GM12891 (cell line): Measurements from ENCODE around the gene RNASE7.

ENCODE experiments used
- DNase-seq: peaks from one replicate; pipeline ENCODE4 v3.0.0; 2011; ENCODE audit warnings: low spot score; ENCODE audit not compliant: insufficient read length
- FAIRE-seq: peaks from 2 replicates; lab custom pipeline; 2011; peaks lifted over from hg19 to GRCh38; lab: Jason Lieb, UNC
- PAX5 ChIP-seq: IDR thresholded peaks from 2 replicates; pipeline ENCODE4 v1.6.1; 2011; ENCODE audit warnings: low read length, moderate library complexity, mild to moderate bottlenecking; ENCODE audit not compliant: insufficient read depth, severe bottlenecking
- POLR2A ChIP-seq: IDR thresholded peaks from 2 replicates; pipeline ENCODE4 v1.6.1; 2011; ENCODE audit warnings: low read depth, low read length, control low read depth
- POLR2AphosphoS5 ChIP-seq: IDR thresholded peaks from 2 replicates; pipeline ENCODE4 v1.6.1; 2011; ENCODE audit warnings: low read depth, low read length, control low read depth
- POU2F2 ChIP-seq: IDR thresholded peaks from 2 replicates; pipeline ENCODE4 v1.6.1; 2011; ENCODE audit warnings: low read depth, mild to moderate bottlenecking, control low read depth, low read length, moderate library complexity
- SPI1 ChIP-seq: IDR thresholded peaks from 2 replicates; pipeline ENCODE4 v1.6.1; 2011; ENCODE audit warnings: low read depth, low read length, control low read depth
- TAF1 ChIP-seq: IDR thresholded peaks from 2 replicates; pipeline ENCODE4 v1.6.1; 2011; ENCODE audit warnings: low read depth, low read length, control low read depth

Gene RNASE7

DNA sequence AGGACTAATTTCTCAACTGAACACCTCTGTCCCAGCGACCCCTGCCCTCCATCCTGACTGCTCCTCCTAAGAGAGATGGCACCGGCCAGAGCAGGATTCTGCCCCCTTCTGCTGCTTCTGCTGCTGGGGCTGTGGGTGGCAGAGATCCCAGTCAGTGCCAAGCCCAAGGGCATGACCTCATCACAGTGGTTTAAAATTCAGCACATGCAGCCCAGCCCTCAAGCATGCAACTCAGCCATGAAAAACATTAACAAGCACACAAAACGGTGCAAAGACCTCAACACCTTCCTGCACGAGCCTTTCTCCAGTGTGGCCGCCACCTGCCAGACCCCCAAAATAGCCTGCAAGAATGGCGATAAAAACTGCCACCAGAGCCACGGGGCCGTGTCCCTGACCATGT is 756 bp downstream of the RNASE7 start:
- no peak for TF ChIP-seq POLR2A
- no peak for TF ChIP-seq POU2F2
- TF ChIP-seq SPI1, result no peak
- no peak for TF ChIP-seq PAX5
- no peak for TF ChIP-seq TAF1
- TF ChIP-seq POLR2AphosphoS5, result no peak
- no peak for DNase-seq
- FAIRE-seq, result no peak

DNA sequence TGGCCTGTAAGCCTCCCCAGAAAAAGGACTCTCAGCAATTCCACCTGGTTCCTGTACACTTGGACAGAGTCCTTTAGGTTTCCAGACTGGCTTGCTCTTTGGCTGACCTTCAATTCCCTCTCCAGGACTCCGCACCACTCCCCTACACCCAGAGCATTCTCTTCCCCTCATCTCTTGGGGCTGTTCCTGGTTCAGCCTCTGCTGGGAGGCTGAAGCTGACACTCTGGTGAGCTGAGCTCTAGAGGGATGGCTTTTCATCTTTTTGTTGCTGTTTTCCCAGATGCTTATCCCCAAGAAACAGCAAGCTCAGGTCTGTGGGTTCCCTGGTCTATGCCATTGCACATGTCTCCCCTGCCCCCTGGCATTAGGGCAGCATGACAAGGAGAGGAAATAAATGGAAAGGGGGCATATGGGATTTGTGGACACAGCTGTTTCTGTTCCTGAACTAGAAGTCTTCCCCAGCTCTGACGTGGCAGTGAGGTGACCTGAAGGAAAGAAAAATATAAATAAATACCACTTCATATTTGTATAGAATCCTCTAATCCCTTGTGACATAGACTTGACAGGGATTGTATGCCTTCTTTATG is 1.3 kb downstream of the RNASE7 start:
- FAIRE-seq, result no peak
- TF ChIP-seq PAX5 (no peak), TAF1 (no peak), POLR2A (no peak)

DNA sequence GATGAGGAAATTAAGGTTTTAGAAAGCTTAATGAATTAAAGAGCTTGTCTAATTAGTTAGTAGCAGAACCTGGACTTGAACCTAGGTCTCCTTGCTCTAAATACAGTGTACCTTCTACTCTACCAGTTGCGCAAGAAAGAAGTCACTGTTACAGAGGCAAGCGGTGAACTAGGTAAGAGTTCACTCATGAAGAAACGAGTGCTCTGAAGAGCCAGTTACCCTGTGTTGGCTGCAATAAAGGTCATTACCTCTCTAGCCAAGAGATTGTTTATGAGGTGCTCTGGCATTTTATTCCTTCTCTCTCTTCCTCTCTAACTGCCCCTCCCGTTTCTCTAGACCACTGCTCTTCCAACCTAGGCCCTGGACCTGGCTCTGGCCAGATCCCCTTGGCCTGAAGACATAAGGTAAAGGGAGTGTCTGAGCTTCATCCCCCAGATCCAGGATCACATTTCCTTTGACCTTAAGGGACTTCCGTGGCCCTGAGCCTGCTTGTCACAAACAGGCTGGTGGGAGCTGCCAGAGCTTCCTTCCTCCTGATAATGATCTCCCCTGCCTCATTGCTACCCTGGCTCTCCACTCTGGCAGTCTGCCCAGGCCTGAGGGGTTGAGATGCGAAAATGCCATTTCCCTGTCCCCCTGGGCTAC is 1.9 kb downstream of the RNASE7 start:
- TF ChIP-seq PAX5 (no peak), POLR2A (no peak), POLR2AphosphoS5 (no peak), SPI1 (no peak)
- DNase-seq (no peak), FAIRE-seq (no peak)

More for the DNA sequence above, 1.3 kb downstream of the RNASE7 start:
- DNase-seq, result no peak

GRCh38 chr14:21047378-21047781 is 5.2 kb downstream of the RNASE7 start:
- no peak for TF ChIP-seq TAF1
- FAIRE-seq, result no peak
- DNase-seq, result no peak

DNA sequence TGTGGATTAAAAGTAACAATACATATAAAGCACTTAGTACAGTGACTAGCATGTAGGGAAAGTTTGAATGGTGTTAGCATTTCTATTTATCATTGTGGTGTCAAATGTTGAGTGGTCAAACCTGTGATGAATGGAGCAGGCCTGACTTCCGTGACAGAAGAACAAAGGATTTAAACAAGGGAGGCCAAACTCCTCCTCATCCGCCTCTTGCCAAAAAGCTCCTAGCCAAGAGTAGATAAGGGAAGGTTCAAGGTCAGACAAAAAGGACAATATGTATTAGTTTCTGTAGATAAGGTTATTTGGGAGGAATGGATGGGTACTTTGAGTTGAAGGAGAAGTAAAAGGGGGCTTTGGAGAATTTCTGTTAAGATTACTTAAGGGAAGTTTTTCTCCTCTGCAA is 6.5 kb downstream of the RNASE7 start:
- no peak for DNase-seq
- no peak for FAIRE-seq
- TF ChIP-seq PAX5 (no peak), SPI1 (no peak), TAF1 (no peak), POLR2AphosphoS5 (no peak), POLR2A (no peak), POU2F2 (no peak)

DNA sequence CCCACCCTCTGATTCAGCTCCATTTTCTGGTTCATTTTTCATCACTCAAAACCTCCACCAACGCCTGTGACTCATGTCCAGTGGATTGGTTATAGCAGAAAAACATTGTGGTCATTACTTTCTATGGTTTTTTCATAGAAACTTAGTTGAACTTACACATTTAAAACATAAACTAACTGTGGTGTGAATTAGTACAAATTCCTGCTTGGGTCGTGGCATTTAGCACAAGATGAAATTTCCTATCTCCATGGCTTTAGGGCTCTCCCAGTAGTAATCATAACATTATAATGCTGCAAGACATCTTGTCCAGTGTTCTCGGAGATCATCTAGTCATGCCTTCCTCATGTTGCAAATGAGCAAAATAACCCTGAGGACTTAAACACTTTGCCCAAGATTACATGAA is 7.1 kb downstream of the RNASE7 start:
- TF ChIP-seq POLR2A (no peak), TAF1 (no peak), PAX5 (no peak), POLR2AphosphoS5 (no peak), POU2F2 (no peak)
- FAIRE-seq (no peak), DNase-seq (no peak)

DNA sequence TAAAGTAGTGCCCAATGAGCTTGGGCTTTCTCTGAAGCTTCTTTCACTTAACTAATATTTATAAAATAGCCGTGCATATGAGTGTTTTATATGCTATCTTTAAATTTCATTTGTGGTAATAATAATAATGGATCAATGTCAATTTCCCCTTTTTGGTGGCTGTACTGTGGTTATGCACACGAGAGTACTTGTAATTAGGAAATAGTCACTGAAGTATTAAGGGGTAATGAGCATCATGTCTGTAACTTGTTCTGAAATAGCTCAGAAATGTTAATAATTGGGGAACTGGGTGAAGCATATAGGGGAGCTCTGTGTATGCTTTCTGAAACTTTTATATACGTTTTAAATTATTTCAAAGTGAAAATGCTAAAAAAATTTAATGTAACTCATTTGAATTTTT is 8.4 kb downstream of the RNASE7 start:
- FAIRE-seq, result no peak
- no peak for TF ChIP-seq PAX5
- TF ChIP-seq POLR2AphosphoS5, result no peak
- TF ChIP-seq SPI1, result no peak
- no peak for TF ChIP-seq TAF1
- no peak for TF ChIP-seq POLR2A
- no peak for TF ChIP-seq POU2F2
- no peak for DNase-seq

DNA sequence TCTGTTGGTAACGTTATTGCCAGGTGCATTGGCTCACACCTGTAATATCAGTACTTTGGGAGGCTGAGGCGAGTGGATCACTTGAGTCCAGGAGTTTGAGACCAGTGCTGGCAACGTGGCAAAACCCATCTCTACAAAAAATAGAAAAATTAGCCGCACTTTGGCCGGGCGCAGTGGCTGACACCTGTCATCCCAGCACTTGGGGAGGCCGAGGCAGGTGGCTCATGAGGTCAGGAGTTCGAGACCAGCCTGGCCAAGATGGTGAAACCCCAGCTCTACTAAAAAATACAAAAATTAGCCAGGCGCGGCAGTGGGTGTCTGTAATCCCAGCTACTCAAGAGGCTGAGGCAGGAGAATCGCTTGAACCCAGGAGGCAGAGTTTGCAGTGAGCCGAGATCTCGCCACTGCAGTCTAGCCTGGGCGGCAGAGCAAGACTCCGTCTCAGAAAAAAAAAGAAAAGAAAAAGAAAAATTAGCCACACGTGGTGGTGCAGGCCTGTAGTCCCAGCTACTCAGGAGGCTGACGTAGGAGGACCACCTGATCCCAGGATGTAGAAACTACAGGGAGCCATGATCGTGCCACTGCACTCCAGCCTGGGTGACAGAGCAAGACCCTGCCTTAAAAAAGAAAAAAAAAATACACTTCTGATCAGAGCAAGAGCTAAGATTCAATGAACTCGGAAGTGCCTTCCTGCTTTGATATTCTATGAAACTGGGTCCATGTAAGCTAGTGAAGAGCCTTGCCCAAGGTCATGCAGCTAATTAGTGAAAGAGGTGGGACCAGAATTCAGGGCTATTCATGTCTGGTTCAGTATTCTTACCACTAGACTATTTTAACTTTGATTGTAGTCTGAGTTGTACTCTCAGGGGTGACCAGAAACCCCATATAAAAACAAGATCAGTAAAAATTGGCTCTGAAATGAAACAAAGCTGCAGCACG is 11.3 kb downstream of the RNASE7 start:
- DNase-seq, result no peak
- FAIRE-seq, result no peak
- TF ChIP-seq SPI1 (no peak), TAF1 (no peak), POU2F2 (no peak), POLR2A (no peak), PAX5 (no peak), POLR2AphosphoS5 (no peak)

- FAIRE-seq (peak; percentile 26), DNase-seq (no peak)
- no peak for TF ChIP-seq TAF1
- no peak for TF ChIP-seq SPI1
- TF ChIP-seq POU2F2, result no peak
- TF ChIP-seq POLR2AphosphoS5, result no peak
- no peak for TF ChIP-seq PAX5
- no peak for TF ChIP-seq POLR2A
Measured at GRCh38 chr14:21054123-21054767, 12.1 kb downstream of the RNASE7 start.

GRCh38 chr14:21054768-21055145 is 12.6 kb downstream of the RNASE7 start:
- FAIRE-seq (no peak), DNase-seq (no peak)
- no peak for TF ChIP-seq POLR2AphosphoS5
- no peak for TF ChIP-seq PAX5
- no peak for TF ChIP-seq POU2F2
- TF ChIP-seq POLR2A, result no peak
- no peak for TF ChIP-seq SPI1
- TF ChIP-seq TAF1, result no peak
